ENCODE measurements around the gene KRTAP10-4.

- TF ChIP-seq EP300 (IDR thresholded peaks at IDR 0.05) (no peak), CTCF (IDR thresholded peaks at IDR 0.05) (no peak), POLR2AphosphoS5 (IDR thresholded peaks at IDR 0.05) (no peak)
These were observed 45.0 kb downstream of the KRTAP10-4 start for GRCh38 chr21:44618504-44618903.
